CD4-positive, alpha-beta T cell (primary cell): ENCODE data around the gene SPATA6. TPM values are rescaled to one million over a fixed set of nuclear protein-coding genes. Genes with fewer than 3 reads are reported as not detected.
"Not testable (repeated sequence)": the region's sequence is repeated elsewhere in the genome, so short reads cannot be mapped to it uniquely, and the experiment has no call there.

Source experiments
- ATAC-seq: fragments of 200-7000 bp; cut with Tn5 transposase; one replicate; pipeline ENCODE4 v1.10.0; 2022; ENCODE audit warnings: mild to moderate bottlenecking; ENCODE audit not compliant: poor library complexity
- CTCF ChIA-PET: fragments of 350-600 bp; sonication (Branson Sonifier 250); formaldehyde crosslinking; loops from one replicate; lab custom pipeline; 2021; ENCODE audit warnings: antibody characterized with exemption, inconsistent platforms; lab: Charles Lee
- POLR2A ChIA-PET: fragments of 350-600 bp; sonication (Branson Sonifier 250); formaldehyde crosslinking; loops from one replicate; lab custom pipeline; 2021; ENCODE audit warnings: antibody characterized with exemption, inconsistent platforms; lab: Charles Lee
- DNase-seq, 14 experiments: peaks; one replicate each; pipeline ENCODE4 v3.0.0-alpha.2; 2013 to 2020; ENCODE audit warnings: mixed read lengths in 2 of 14
- H3K27ac ChIP-seq, 2 donors: one replicate each; pipeline versions ENCODE4 v1.5.1 to v1.7.0; 2013; ENCODE audit warnings: low read length in 2 of 2, low read depth in 1 of 2, mild to moderate bottlenecking in 1 of 2
- H3K27me3 ChIP-seq, 2 experiments: 1 replicate in 1 of 2; 2 replicates in 1 of 2; pipeline versions ENCODE4 v1.6.1 to v1.7.0; 2013; ENCODE audit warnings: low read length in 2 of 2, control low read depth in 1 of 2, mild to moderate bottlenecking in 1 of 2, moderate library complexity in 1 of 2; ENCODE audit not compliant: insufficient read depth in 2 of 2, control insufficient read depth in 1 of 2
- H3K36me3 ChIP-seq: one replicate; pipeline ENCODE4 v1.6.1; 2013; ENCODE audit warnings: low read length, control low read depth; ENCODE audit not compliant: insufficient read depth
- H3K4me1 ChIP-seq: one replicate; pipeline ENCODE4 v1.6.1; 2013; ENCODE audit warnings: low read length, control low read depth; ENCODE audit not compliant: insufficient read depth
- H3K4me3 ChIP-seq: one replicate; pipeline ENCODE4 v1.5.1; 2013; ENCODE audit warnings: mild to moderate bottlenecking, low read length, moderate library complexity
- H3K9me3 ChIP-seq, 2 experiments: 1 replicate in 1 of 2; 2 replicates in 1 of 2; pipeline versions ENCODE4 v1.6.1 to v1.7.0; 2013; ENCODE audit warnings: low read length in 2 of 2, mild to moderate bottlenecking in 2 of 2, control low read depth in 1 of 2, moderate library complexity in 1 of 2; ENCODE audit not compliant: control insufficient read depth in 1 of 2, insufficient read depth in 1 of 2
- H3K27ac Mint-ChIP-seq: one replicate; pipeline ENCODE4 v1.8.0; 2020; ENCODE audit warnings: mixed read lengths
- H3K27me3 Mint-ChIP-seq: one replicate; pipeline ENCODE4 v1.8.0; 2021; ENCODE audit warnings: mixed read lengths
- H3K36me3 Mint-ChIP-seq: one replicate; pipeline ENCODE4 v1.8.0; 2021; ENCODE audit warnings: low read depth, mixed read lengths
- H3K4me1 Mint-ChIP-seq: one replicate; pipeline ENCODE4 v1.8.0; 2021; ENCODE audit warnings: low read depth, mixed read lengths
- H3K4me3 Mint-ChIP-seq: one replicate; pipeline ENCODE4 v1.8.0; 2020; ENCODE audit warnings: mild to moderate bottlenecking, mixed read lengths
- H3K9me3 Mint-ChIP-seq: one replicate; pipeline ENCODE4 v1.8.0; 2020; ENCODE audit warnings: mixed read lengths
- CTCF ChIP-seq: fragments of 200-600 bp; IDR thresholded peaks from one replicate; pipeline ENCODE4 v1.8.0; 2022; ENCODE audit warnings: antibody characterized with exemption, mild to moderate bottlenecking
- intact Hi-C, 2 experiments: fragments of 100-400 bp; cut with DNase I in 1 of 2; cut with micrococcal nuclease in 1 of 2; formaldehyde crosslinking; loops; one replicate each; pipeline versions ENCODE4 v1.15.1 to v1.9.0; 2023 to 2025; cut with DNase I, micrococcal nuclease
- total RNA-seq, 174 experiments: library from RNA in 2 of 174; stranded (reverse) in 2 of 174; gene quantifications; one replicate each; pipeline ENCODE4 v1.2.3 and lab custom pipeline; 2021 to 2026

Gene SPATA6
- total RNA-seq, 2 experiments from 2014 or later = 3.2 to 4.1 TPM

GRCh38 chr1:48448932-48449331 lies 23.1 kb downstream of the SPATA6 start:
- Histone ChIP-seq H3K4me1 (no peaks in the 10 kb centered on the region), H3K4me3 (no peak overlapping the region), H3K27ac (no peak overlapping the region), H3K9me3 (peaks cover 0 to 4% of the 10 kb centered on the region in 2 experiments), H3K36me3 (no peaks in the 10 kb centered on the region), H3K27me3 (no peaks in the 10 kb centered on the region)
- ChIA-PET CTCF (no interaction called here), POLR2A (no interaction called here)
- H3K27me3 Mint-ChIP-seq = no peaks in the 10 kb centered on the region
- TF ChIP-seq CTCF = no peak
- H3K27ac Mint-ChIP-seq = no peak overlapping the region
- intact Hi-C loops = no loop called here
- DNase-seq = no peak
- no peaks in the 10 kb centered on the region for H3K4me1 Mint-ChIP-seq
- ATAC-seq = no peak
- no peak overlapping the region for H3K4me3 Mint-ChIP-seq
- H3K36me3 Mint-ChIP-seq = no peaks in the 10 kb centered on the region
- peaks cover 2% of the 10 kb centered on the region for H3K9me3 Mint-ChIP-seq

- POLR2A ChIA-PET, ATAC-seq, H3K4me3 ChIP-seq, H3K27ac Mint-ChIP-seq, H3K9me3 Mint-ChIP-seq, H3K9me3 ChIP-seq, H3K36me3 ChIP-seq, H3K27me3 ChIP-seq, H3K27me3 Mint-ChIP-seq, DNase-seq, CTCF ChIA-PET, H3K36me3 Mint-ChIP-seq, H3K4me1 Mint-ChIP-seq, intact Hi-C loops, H3K4me1 ChIP-seq, H3K27ac ChIP-seq, H3K4me3 Mint-ChIP-seq: not testable (repeated sequence)
Observed at GRCh38 chr1:48444186-48444585, 27.8 kb downstream of the SPATA6 start.

GRCh38 chr1:48442864-48443619 lies 29.0 kb downstream of the SPATA6 start:
- Histone ChIP-seq H3K9me3 (peaks cover 2 to 7% of the 10 kb centered on the region in 2 experiments), H3K27me3 (no peaks in the 10 kb centered on the region), H3K4me3 (no peak overlapping the region), H3K4me1 (no peaks in the 10 kb centered on the region), H3K27ac (no peak overlapping the region), H3K36me3 (no peaks in the 10 kb centered on the region)
- Mint-ChIP-seq H3K4me3 (no peak overlapping the region), H3K36me3 (no peaks in the 10 kb centered on the region), H3K27ac (no peak overlapping the region), H3K27me3 (no peaks in the 10 kb centered on the region), H3K9me3 (peaks cover 6% of the 10 kb centered on the region), H3K4me1 (no peaks in the 10 kb centered on the region)
- no peak for TF ChIP-seq CTCF
- no peak for DNase-seq
- ATAC-seq = no peak
- ChIA-PET CTCF (no interaction called here), POLR2A (no interaction called here)
- intact Hi-C loops = no loop called here

GRCh38 chr1:48440786-48441185 lies 31.2 kb downstream of the SPATA6 start:
- H3K9me3 Mint-ChIP-seq, H3K27me3 ChIP-seq, ATAC-seq, H3K4me1 ChIP-seq, H3K27ac Mint-ChIP-seq, POLR2A ChIA-PET, H3K27ac ChIP-seq, DNase-seq, H3K27me3 Mint-ChIP-seq, H3K36me3 Mint-ChIP-seq, intact Hi-C loops, CTCF ChIA-PET, H3K36me3 ChIP-seq, H3K4me3 Mint-ChIP-seq, H3K4me1 Mint-ChIP-seq, H3K9me3 ChIP-seq, H3K4me3 ChIP-seq: not testable (repeated sequence)
